ENCODE data around the gene DNAJB11.

DNA sequence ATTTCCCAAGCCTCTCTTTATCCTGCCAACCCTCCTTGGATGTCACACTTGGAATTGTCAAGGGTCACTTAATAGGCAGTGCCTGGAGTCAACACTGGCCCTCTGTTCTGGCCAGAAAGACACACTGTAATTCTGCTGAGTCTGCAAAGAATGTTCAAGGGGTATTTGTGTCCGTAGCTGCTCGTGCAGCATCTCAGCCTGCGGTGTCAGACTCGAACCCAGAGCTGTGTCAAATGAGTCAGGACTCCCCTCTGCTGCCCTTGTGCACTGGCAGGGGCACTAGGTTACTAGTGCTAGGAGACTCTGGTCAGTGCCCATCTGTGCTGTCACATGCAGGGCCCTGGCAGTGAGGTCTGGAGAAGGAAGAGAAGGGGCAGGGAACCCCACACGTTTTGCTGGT is 41.5 kb downstream of the DNAJB11 start:
- TF ChIP-seq POLR2AphosphoS5 (IDR thresholded peaks at IDR 0.05; ENCODE audit: low read depth) (no peak), GABPA (IDR thresholded peaks at IDR 0.05; ENCODE audit: low read depth) (no peak)

All from HL-60 (cell line).